Measurements from ENCODE around the gene DIP2B. TPM values are rescaled to one million over a fixed set of nuclear protein-coding genes. Genes with fewer than 3 reads are reported as not detected.

Gene DIP2B
- total and polyA plus RNA-seq, 8 donors = 2.7 to 136 (median 8.9) TPM

- no peaks in the 10 kb centered on the region for H3K36me3 ChIP-seq
- TF ChIP-seq, protein P1, sequence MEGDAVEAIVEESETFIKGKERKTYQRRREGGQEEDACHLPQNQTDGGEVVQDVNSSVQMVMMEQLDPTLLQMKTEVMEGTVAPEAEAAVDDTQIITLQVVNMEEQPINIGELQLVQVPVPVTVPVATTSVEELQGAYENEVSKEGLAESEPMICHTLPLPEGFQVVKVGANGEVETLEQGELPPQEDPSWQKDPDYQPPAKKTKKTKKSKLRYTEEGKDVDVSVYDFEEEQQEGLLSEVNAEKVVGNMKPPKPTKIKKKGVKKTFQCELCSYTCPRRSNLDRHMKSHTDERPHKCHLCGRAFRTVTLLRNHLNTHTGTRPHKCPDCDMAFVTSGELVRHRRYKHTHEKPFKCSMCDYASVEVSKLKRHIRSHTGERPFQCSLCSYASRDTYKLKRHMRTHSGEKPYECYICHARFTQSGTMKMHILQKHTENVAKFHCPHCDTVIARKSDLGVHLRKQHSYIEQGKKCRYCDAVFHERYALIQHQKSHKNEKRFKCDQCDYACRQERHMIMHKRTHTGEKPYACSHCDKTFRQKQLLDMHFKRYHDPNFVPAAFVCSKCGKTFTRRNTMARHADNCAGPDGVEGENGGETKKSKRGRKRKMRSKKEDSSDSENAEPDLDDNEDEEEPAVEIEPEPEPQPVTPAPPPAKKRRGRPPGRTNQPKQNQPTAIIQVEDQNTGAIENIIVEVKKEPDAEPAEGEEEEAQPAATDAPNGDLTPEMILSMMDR (IDR thresholded peaks at IDR 0.05) = no peak
- TF ChIP-seq POLR2AphosphoS5 (IDR thresholded peaks at IDR 0.05) = no peak
- TF ChIP-seq EP300 (IDR thresholded peaks at IDR 0.05) = no peak
- intact Hi-C loops (cut with DNase I; ENCODE audit: low total_unique reads) = no loop called here
- DNase-seq = no peak
- 87 to 95% (median 92%) methylated on average over 5 of the region's 5 CpGs for WGBS, 5 donors
- H3K27me3 ChIP-seq = no peaks in the 10 kb centered on the region
- H3K4me3 ChIP-seq = no peak overlapping the region
- no peaks in the 10 kb centered on the region for H3K9me3 ChIP-seq
- peaks cover 0 to 23% (median 15%) of the 10 kb centered on the region in 4 donors for H3K4me1 ChIP-seq
- H3K27ac ChIP-seq = no peak overlapping the region
Measured at GRCh38 chr12:50606675-50607375, 102.0 kb downstream of the DIP2B start.

DNA sequence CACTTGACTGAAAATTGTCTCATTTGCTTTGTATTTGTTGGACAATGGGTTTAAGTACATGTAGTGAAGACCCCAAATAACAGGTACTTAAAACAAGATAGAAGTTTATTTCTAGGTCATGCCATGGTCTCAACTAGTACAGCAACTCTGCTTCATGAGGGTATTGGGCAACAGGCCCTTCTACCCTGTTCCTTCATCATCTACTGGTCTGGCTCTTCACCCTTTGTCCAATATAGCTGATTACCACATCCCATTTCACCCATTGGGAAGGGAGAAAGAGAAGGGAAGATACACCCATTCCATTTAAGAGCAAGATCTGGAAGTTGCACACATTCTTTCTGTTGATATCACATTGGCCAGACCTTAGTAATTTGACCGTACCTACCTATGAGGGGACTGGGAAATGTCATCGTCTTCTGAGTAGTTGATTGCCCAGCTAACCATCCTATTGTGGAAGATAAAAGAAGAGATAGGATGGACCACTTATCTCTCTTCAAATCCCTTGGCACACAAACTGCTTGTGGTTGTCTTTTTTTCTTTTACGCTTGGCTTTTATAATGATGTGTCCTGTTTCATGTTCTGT is 104.6 kb downstream of the DIP2B start:
- H3K27ac ChIP-seq = no peak overlapping the region
- H3K9me3 ChIP-seq = no peaks in the 10 kb centered on the region
- H3K4me3 ChIP-seq = no peak overlapping the region
- DNase-seq = no peak
- H3K27me3 ChIP-seq = no peaks in the 10 kb centered on the region
- no peaks in the 10 kb centered on the region for H3K36me3 ChIP-seq
- TF ChIP-seq POLR2AphosphoS5 (IDR thresholded peaks at IDR 0.05) (no peak), POLR2A (IDR thresholded peaks at IDR 0.05) (no peak), EP300 (IDR thresholded peaks at IDR 0.05) (no peak)
- TF ChIP-seq, protein P1 (IDR thresholded peaks at IDR 0.05) = no peak
- peaks cover 0 to 26% (median 16%) of the 10 kb centered on the region in 4 donors for H3K4me1 ChIP-seq
- 86 to 94% (median 89%) methylated on average over 3 of the region's 3 CpGs for WGBS, 5 donors
- intact Hi-C loops (cut with DNase I; ENCODE audit: low total_unique reads) = no loop called here

DNA sequence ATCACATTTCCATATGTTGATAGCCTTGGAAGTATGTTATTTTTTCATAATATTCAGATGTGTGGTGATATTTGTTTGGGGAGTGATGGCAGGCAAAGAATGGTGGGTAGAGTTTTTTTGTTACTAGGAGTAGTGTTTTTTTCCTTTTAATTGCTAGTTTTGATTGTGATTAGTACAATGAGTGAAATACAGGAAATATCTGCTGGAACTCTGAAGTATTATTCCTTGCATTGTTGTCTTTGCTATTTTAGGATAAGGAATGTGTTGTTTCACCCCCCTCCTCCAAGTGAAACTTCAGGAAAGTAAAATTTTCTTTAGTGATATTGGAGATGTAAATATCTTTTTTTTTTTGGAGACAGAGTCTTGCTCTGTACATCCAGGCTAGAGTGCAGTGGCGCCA is 105.4 kb downstream of the DIP2B start:
- WGBS, 5 donors = 91 to 100% (median 95%) methylated on average over 1 of the region's 1 CpG
- no peak for DNase-seq
- TF ChIP-seq EP300 (IDR thresholded peaks at IDR 0.05) = no peak
- no peak for TF ChIP-seq POLR2A (IDR thresholded peaks at IDR 0.05)

GRCh38 chr12:50611021-50611744 is 106.4 kb downstream of the DIP2B start:
- Histone ChIP-seq H3K27ac (peak overlapping the region in 2 of 5 donors; percentile 26 to 42), H3K4me3 (no peak overlapping the region), H3K36me3 (no peaks in the 10 kb centered on the region), H3K27me3 (no peaks in the 10 kb centered on the region), H3K4me1 (peaks cover 3 to 37% (median 21%) of the 10 kb centered on the region in 4 donors), H3K9me3 (no peaks in the 10 kb centered on the region)
- intact Hi-C loops (cut with DNase I; ENCODE audit: low total_unique reads) = no loop called here
- no peak for DNase-seq
- WGBS, 5 donors = 62 to 79% (median 75%) methylated on average over 10 of the region's 10 CpGs
- no peak for TF ChIP-seq EP300 (IDR thresholded peaks at IDR 0.05)

More for the DNA sequence above, 105.4 kb downstream of the DIP2B start:
- intact Hi-C loops (cut with DNase I; ENCODE audit: low total_unique reads) = no loop called here
- H3K27me3 ChIP-seq = no peaks in the 10 kb centered on the region
- H3K4me1 ChIP-seq = peaks cover 0 to 27% (median 13%) of the 10 kb centered on the region in 4 donors
- H3K27ac ChIP-seq = no peak overlapping the region
- H3K36me3 ChIP-seq = no peaks in the 10 kb centered on the region
- H3K9me3 ChIP-seq = no peaks in the 10 kb centered on the region
- H3K4me3 ChIP-seq = no peak overlapping the region

DNA sequence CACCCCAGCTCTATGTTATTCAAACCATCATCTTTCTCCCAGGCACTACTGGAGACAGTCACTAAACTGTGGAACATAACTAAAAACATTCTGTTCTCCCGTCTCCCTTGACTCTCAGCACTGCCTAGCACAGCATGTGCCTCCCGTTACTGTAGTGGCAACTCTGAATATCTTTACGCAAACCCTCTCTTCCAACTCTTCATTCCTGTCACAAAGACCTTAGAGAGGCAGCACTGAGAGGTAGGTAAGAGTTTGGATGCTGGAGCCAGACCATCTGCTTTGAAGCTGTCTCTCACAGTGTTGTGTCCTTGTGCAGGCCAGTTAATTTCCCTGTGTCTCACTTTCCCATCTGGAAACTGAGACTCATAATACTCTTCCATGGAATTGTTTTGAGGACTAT is 108.1 kb downstream of the DIP2B start:
- H3K4me3 ChIP-seq = no peak overlapping the region
- H3K4me1 ChIP-seq = peaks cover 3 to 42% (median 25%) of the 10 kb centered on the region in 4 donors
- WGBS, 5 donors = 87 to 97% (median 93%) methylated on average over 3 of the region's 3 CpGs
- TF ChIP-seq POLR2A (IDR thresholded peaks at IDR 0.05) = no peak
- TF ChIP-seq, protein P1 (IDR thresholded peaks at IDR 0.05) = no peak
- TF ChIP-seq EP300 (IDR thresholded peaks at IDR 0.05) = no peak
- no peak for TF ChIP-seq POLR2AphosphoS5 (IDR thresholded peaks at IDR 0.05)
- intact Hi-C loops (cut with DNase I; ENCODE audit: low total_unique reads) = no loop called here
- H3K27ac ChIP-seq = no peak overlapping the region
- no peak for DNase-seq
- no peaks in the 10 kb centered on the region for H3K27me3 ChIP-seq
- no peaks in the 10 kb centered on the region for H3K36me3 ChIP-seq
- H3K9me3 ChIP-seq = no peaks in the 10 kb centered on the region

All from stomach (tissue), 9 donors.